Activated T-helper 1 cell treated with anti-CD3 and anti-CD28 coated beads, Interleukin-2, amount 50 U/mL, for 16 hours (primary cell): ENCODE data around the gene PI16.
"Not testable (repeated sequence)": the region's sequence is repeated elsewhere in the genome, so short reads cannot be mapped to it uniquely, and the experiment has no call there.

Source experiments
- DNase-seq, 2 donors: peaks; one replicate each; pipeline ENCODE4 v3.0.0-alpha.2; 2020; ENCODE audit warnings: low read depth in 1 of 2, low spot score in 1 of 2

The PI16 gene

GRCh38 chr6:36927691-36928546 is 26.6 kb upstream of the PI16 start:
- DNase-seq, result no peak

GRCh38 chr6:36928547-36928918 is 26.0 kb upstream of the PI16 start:
- DNase-seq, result no peak

GRCh38 chr6:36929152-36929551 is 25.4 kb upstream of the PI16 start:
- no peak for DNase-seq

- no peak for DNase-seq
Observed at GRCh38 chr6:36929607-36930006, 24.9 kb upstream of the PI16 start.

GRCh38 chr6:36930483-36930882 is 24.1 kb upstream of the PI16 start:
- DNase-seq, result no peak

- DNase-seq, result no peak
Observed at GRCh38 chr6:36933102-36933501, 21.4 kb upstream of the PI16 start.

- no peak for DNase-seq
Observed at GRCh38 chr6:36933519-36933918, 21.0 kb upstream of the PI16 start.

GRCh38 chr6:36934901-36935300 is 19.6 kb upstream of the PI16 start:
- no peak for DNase-seq

- DNase-seq, result no peak
Observed at GRCh38 chr6:36936824-36937223, 17.7 kb upstream of the PI16 start.

GRCh38 chr6:36937896-36938295 is 16.6 kb upstream of the PI16 start:
- DNase-seq, result no peak

GRCh38 chr6:36938536-36938935 is 16.0 kb upstream of the PI16 start:
- no peak for DNase-seq

- DNase-seq, result not testable (repeated sequence)
Observed at GRCh38 chr6:36939005-36939404, 15.5 kb upstream of the PI16 start.

- DNase-seq, result no peak
Observed at GRCh38 chr6:36940027-36940426, 14.5 kb upstream of the PI16 start.

GRCh38 chr6:36941561-36941960 is 13.0 kb upstream of the PI16 start:
- DNase-seq, result not testable (repeated sequence)

GRCh38 chr6:36942329-36942728 is 12.2 kb upstream of the PI16 start:
- not testable (repeated sequence) for DNase-seq

GRCh38 chr6:36944650-36945049 is 9.9 kb upstream of the PI16 start:
- no peak for DNase-seq

- no peak for DNase-seq
Observed at GRCh38 chr6:36945301-36945700, 9.2 kb upstream of the PI16 start.

- no peak for DNase-seq
Observed at GRCh38 chr6:36946526-36946925, 8.0 kb upstream of the PI16 start.

GRCh38 chr6:36947570-36948351 is 6.8 kb upstream of the PI16 start:
- no peak for DNase-seq

- not testable (repeated sequence) for DNase-seq
Observed at GRCh38 chr6:36949076-36949475, 5.5 kb upstream of the PI16 start.

GRCh38 chr6:36949636-36950035 is 4.9 kb upstream of the PI16 start:
- no peak for DNase-seq

- no peak for DNase-seq
Observed at GRCh38 chr6:36953931-36954261, 642 bp upstream of the PI16 start.

- DNase-seq, result no peak
Observed at GRCh38 chr6:36955136-36955535, 598 bp downstream of the PI16 start.
